Skin of body (tissue), 2 donors: ENCODE results near the gene KIAA0825. TPM values are rescaled to one million over a fixed set of nuclear protein-coding genes. Genes with fewer than 3 reads are reported as not detected.
"Not testable (repeated sequence)": the region's sequence is repeated elsewhere in the genome, so short reads cannot be mapped to it uniquely, and the experiment has no call there.

Source experiments
- DNase-seq: peaks from one replicate; lab custom pipeline; 2025; lab: John Stamatoyannopoulos, UW
- total RNA-seq: library from RNA; depleted of rRNA; stranded (reverse); fragments of >200 nt; gene quantifications from one replicate; pipeline ENCODE4 v1.2.3, GENCODE V29; 2014

KIAA0825 gene
- total RNA-seq, 1 donor from 2014 or later: 13.4 TPM

DNA sequence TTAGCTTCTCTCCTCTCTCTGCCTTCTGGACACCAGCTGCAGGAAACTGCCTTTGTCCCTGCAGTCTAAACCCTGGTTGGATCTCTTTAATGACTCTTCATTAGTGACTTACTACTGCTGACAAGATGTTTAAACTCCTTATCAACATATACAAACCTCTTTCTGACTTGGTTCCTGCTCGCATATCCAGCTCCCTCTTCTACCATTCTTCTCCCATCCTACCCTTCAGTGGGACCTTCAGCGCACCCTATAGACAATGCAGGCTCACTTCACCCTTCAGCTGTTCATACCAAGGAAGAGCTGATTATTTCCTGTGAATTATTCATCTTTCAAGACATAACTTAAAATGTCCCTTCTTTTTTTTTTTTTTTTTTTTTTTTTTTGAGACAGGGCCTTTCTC lies 436.5 kb downstream of the KIAA0825 start:
- no peak for DNase-seq

DNA sequence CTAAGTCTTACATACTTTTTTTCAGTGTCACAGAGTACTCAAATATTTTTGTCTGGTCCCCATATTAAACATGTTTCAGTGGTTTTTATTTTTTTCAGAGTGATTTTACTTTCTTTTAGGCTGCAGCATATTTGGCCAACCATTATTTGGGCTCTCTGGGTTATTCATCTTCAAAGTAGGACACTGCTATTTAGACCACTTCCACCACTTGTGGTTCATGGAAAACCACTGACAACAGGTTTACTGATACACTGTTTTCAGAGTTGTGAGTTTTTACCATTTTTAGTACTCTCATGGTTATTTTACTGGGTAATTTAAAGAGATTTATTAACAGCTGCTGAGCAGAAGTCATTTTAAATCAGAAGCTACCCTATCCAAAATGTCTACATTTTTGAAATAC lies 437.6 kb downstream of the KIAA0825 start:
- DNase-seq: no peak

DNA sequence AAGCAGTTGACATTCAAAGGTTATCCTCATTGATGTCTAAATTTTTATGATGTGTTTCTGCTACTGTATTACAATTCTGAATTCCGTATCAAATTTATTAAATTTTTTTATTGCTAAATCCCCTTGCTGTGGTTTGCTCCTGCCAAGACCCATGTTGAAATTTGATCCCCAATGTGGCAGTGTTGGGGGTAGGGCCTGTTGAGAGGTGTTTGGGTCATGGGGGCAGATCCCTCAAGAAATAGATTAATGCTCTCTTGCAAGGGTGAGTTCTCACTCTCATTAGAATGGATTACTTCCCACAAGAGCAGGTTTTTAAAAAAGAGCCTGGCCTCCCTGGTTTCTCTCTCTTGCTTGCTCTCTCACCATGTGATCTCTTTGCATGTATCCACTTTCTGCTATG lies 442.5 kb downstream of the KIAA0825 start:
- no peak for DNase-seq

DNA sequence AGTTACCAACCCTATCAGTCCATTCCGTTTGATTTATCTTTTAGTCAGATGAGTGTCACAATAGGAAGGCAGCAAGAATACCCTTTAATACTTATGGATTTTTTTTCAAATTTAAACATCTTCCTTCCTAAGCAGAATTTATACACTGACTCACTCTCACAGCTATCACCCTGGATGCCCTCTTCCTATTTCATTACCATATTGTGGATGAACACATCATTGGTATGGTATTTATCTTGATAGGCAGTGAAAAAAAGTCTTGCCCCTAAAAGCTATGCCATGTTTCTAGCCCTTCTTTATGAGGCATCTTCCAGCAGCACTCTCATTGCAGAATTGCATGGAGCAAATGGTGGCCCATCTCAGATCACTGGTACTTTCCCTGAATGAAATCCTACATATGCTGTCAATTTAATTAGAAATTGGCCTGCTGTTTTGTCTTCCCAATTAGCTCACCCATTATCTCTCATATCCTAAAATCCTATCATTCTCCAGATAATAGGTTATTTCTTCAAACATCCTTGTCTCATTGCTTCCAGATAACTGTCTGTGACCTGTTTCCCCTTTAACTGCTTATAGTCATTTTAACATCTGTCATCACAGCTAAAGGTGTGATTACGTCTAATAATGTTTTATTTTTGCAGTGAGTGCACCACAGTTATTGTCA lies 443.5 kb downstream of the KIAA0825 start:
- DNase-seq: no peak

DNA sequence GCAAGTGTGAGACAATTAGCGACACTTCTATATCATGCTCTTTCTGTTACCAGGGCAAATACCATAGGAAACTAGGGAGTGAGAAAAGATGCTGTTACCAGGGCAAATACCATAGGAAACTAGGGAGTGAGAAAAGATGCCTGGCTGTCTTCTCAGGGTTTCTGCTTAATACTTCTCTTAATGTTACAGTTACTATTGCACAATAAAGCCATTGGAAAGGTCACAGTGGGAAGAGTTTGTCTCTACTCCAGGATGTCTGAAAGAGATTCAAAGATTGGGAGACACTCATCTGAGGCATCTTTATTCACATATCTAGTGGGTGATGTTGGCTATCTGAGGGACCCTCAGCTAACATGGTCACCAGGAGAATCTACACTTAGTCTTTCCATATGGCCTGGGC lies 445.3 kb downstream of the KIAA0825 start:
- DNase-seq: no peak

DNA sequence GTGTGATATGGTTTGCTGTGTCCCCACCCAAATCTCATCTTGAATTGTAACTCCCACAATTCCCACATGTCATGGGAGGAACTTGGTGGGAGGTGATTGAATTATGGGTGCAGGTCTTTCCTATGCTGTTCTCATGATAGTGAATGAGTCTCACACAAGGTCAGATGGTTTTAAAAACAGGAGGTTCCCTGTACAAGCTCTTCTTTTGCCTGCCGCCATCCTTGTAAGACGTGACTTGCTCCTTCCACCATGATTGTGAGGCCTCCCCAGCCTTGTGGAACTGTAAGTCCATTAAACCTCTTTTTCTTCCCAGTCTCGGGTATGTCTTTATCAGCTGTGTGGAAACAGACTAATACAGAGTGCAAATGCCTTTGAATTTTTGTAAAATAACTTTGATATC lies 447.3 kb downstream of the KIAA0825 start:
- not testable (repeated sequence) for DNase-seq

DNA sequence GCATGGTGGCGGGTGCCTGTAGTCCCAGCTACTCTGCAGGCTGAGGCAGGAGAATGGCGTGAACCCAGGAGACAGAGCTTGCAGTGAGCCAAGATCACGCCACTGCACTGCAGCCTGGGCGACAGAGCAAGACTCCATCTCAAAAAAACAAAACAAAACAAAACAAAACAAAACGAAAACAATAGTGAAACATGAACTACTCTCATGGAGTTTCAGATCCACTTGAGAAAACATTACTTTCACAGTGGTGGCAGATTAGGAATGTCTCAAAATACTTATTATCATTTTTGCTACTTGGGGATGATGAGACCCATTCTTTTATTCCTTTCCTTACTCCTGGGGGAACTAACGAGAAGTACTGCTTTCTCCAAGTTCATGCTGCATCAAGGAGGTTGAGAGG lies 448.2 kb downstream of the KIAA0825 start:
- not testable (repeated sequence) for DNase-seq

DNA sequence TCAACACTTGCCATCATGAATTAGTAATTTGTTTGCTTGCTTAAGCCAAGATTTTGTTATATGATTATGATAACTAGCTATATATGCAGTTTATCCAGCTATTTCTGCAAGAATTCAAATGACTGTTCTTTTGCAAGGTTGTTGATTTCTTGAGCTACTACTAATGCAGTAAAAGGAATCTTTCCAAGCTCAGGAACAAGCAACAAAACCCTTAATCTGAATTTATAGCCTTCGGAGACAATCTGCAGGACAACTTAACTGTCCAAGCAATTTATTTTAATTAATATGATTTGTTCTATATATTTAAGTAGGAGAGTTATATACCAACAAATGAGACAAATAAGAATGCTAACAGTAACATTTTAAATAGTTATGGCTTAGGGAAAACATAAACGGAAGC lies 450.3 kb downstream of the KIAA0825 start:
- no peak for DNase-seq

DNA sequence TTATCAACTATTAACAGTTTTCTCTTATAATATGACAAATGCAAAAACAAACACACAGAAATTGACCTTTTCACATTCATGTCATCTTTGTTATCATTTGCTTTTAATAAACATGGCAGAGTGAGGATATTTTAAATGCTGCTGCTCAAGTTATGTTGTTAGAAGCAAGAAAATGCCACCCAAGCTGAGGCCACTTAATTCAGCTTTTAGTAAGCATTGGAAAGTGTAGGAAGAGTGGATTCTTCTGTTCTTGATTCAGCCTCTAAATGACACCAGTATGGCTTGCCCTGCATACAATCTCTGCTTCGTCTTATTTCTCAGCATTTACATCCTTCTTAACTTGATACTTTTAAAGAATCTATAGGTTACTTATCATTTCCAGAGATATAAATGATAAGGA lies 456.6 kb downstream of the KIAA0825 start:
- no peak for DNase-seq

DNA sequence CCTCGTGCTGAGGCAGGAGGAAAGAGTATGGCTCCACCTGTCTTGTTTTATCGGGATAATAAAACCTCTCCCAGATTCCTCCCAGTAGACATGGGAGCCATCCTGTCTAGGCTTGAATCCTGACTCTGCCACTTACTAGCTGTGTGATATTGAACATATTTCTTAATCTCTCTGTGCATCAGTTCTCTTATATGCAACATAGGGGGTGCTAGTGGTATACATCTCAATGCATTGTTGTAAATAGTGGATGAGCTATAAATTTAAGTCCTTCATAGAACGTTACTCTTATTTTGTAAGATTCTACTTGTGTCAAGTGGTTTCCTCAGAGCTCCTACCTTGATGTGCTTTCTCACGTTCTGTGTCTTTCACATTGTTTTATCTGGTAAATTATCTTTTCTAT lies 459.3 kb downstream of the KIAA0825 start:
- DNase-seq: no peak

DNA sequence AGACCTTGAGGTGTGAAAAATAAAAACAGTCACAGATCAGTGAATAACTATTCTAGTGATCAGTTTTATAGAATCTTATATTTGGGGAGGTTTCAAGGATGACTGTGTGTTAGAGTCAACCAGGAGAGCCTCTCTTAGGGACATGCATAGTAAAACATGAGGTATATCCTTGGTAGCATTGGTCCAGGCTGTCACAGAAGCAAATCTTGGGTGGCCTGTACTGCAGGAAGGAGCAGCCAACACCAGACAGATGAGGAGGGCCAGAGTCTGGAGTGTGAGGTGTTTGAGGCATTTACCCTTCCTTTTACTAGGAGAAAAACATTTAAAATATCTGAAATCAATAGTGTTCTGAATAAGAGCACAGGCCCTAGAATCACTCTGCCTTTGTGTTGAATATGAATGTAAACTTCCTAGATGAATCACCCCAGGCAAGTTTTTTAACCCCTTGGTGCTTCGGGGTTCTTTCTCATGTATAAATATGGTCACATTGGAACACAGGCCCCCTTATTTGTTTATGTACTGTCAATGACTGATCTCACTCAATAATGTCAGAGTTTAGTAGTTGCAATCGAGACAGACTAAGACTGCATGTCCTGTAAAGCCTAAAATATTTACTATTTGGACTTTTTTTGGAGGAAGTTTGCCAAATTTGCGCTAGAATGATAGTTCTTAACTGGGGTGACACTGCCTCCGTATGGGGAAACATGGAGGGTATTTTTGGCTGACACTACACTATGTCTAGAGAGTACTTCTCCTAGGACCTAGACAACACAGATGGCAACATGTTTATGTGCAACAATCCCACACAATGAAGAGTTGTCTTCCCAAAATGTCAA lies 460.5 kb downstream of the KIAA0825 start:
- DNase-seq: no peak

DNA sequence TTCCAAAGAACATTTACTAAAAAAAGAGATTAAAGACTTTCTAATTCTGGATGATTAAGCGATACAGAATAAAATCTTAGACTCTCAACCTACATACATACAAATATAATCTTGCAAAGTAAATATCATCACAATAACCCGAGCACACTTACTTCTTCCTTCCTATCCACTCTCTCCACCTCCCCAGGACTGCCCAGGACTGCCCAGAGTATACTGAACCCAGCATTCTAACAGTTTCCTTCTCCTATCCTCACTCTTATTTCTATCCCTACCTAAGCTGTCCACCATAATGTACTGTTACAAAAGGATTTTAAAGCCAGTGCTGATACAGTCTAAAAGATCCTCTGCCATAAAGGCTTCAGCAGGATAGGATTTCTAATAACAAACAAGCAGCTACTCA lies 463.7 kb downstream of the KIAA0825 start:
- no peak for DNase-seq

DNA sequence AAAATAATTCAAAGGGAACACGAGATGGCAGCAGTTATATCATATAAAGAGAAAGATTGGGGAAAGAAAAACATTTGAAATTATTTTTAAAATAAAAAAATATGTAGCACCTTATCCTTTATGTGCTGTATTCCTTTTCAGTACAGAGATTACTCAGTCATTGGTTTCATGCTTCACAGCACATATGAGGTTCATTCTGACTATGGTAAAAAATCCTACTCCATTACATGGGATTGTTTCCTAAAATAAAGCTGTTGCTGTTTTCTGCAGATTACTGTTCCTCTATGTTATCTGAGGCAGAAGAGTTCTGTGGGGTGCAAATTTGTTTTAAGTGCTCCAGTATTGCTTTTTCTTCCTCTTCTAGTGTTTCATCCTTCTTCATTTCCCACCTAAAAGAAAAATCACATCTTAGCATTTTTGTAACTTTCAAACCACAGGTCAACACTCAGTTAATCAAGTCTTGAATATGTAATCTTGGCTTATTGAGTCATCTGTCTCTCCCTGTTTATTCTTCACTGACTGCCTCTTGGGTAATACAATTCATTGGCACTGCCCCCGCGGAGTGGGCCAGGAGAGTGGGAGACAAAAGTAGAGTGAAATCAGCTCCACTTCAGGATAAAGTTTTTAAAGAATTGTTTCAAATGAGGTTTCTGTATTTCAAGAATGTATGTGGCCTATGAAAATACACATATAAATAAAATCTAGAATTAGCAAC lies 464.5 kb downstream of the KIAA0825 start:
- no peak for DNase-seq

DNA sequence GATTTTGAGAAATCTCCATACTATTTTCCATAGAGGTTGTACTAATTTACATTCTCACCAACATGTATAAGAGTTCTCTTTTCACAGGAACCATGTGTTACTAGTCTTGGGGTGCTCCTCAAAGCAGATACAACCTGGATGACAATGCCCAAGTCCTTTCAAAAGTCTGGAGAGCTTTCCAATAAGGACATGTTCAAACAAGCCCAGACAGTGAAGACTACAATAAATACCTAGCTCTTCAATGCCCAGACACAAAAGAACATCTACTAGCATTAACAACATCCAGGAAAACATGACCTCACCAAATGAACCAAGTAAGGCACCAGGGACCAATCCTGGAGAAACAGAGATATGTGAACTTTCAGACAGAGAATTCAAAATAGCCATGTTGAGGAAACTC lies 474.8 kb downstream of the KIAA0825 start:
- DNase-seq: not testable (repeated sequence)

DNA sequence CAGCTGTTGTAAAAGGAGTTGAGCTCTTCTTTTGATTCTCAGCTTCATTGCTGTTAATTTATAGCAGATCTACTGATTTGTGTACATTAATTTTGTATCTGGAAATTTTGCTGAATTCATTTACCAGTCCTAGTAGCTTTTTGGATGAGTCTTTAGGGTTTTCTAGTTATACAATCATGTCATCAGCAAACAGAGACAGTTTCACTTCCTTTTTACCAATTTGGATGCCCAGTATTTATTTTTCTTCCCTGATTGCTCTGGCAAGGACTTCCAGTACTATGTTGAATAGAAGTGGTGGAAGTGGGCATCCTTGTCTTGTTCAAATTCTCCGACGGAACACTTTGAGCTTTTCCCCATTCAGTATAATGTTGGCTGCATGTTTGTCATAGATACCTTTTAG lies 478.1 kb downstream of the KIAA0825 start:
- DNase-seq: no peak

DNA sequence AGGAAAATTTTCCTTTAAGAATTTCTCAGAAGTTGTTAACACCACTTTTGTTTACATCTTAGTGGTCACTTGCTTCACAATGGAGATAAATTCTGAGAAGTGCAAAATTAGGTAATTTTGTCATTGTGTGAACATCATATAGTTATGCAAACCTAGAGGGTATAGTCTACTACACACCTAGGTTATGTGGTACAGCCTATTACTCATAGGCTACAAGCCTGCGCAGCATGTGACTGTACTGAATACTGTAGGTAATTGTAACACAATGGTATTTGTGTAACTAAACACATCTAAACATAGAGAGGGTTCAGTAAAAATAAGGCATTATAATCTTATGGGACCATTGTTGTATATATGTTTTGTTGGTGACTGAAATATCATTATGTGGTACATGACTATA lies 488.3 kb downstream of the KIAA0825 start:
- no peak for DNase-seq

DNA sequence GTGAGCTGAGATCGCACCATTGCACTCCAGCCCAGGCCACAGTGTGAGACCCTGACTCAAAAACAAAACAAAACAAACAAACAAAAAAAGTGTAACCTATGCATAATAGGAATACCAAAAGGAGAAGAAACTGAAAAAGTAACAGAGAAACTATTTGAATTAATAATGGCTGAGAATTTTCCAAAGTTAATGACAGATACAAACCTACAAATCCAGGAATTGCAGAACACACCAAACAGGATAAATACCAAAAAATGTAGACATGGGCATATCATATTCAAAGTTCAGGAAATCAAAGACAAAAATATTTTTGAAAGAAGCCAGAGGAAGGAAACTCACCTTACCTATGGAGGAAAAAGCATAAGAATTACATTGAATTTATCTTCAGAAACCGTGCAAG lies 493.3 kb downstream of the KIAA0825 start:
- no peak for DNase-seq

DNA sequence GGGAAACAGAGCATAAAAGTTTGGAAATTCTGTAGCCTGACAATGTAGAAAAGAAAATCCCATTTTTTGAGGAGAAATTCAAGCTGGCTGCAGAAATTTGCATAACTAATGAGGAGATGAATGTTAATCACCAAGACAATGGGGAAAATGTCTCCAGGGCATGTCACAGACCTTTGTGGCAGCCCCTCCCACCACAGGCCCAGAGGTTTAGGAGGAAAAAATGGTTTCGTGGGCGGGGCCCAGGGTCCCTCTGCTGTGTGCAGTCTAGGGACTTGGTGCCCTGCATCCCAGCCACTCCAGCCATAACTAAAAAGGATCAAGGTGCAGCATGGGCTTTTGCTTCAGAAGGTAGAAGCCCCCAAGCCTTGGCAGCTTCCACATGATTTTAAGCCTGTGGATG lies 502.1 kb downstream of the KIAA0825 start:
- DNase-seq: not testable (repeated sequence)

DNA sequence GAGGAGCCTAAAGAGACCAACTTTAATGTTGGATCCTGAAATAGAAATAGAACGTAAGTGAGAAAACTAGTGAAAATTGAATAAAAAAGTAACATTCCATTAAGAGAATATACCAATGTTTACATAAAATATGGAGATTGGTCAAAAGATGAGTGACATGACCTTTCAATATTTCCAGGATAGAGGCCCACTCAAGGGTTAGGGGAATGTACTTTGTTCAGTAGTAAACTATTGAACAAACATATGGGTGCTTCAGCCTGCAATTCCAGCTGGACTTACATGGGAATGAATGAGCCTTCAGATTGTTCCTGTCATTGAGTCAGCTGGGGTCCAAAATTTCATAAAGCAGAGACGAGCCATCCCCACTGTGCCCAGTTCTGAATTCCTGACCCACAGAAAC lies 505.3 kb downstream of the KIAA0825 start:
- no peak for DNase-seq

DNA sequence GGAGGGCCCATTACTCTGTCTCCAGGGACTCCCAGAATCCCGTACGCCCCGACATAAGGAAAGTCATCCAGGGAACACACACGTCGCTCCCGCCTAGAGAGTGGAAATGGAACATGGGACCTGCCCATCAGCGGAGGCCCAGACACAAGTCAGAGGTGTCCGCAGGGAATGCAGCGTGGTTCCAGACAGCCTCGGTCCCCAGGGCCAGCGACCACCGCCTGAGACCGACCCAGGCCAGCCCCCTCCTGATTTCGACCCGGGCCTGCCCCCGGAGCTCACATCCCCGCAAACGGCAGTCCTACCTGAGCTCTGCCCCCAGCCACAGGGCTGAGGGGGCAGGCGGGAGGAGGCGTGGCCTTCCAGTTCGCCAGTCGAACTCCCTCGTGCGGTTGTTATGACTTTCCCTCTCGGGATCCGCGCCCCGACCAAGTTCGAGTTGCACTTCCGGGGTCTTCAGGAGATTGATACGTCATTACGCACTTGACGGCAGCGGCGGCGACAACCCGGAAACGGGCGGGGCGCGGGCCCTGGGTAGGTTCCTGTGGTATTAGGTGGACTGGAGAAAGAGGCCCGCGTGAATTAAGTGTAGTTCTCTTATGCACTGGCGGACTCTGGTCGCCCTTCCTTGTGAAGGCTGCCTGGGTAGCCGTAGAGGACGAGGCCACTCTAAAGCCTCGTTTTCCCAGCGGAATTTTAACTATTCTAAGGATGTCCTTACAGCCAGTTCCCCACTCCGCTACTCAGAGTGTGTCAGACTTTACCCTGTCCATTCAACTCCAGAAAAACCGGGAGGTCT lies 507.0 kb downstream of the KIAA0825 start:
- DNase-seq: peak; percentile 87

DNA sequence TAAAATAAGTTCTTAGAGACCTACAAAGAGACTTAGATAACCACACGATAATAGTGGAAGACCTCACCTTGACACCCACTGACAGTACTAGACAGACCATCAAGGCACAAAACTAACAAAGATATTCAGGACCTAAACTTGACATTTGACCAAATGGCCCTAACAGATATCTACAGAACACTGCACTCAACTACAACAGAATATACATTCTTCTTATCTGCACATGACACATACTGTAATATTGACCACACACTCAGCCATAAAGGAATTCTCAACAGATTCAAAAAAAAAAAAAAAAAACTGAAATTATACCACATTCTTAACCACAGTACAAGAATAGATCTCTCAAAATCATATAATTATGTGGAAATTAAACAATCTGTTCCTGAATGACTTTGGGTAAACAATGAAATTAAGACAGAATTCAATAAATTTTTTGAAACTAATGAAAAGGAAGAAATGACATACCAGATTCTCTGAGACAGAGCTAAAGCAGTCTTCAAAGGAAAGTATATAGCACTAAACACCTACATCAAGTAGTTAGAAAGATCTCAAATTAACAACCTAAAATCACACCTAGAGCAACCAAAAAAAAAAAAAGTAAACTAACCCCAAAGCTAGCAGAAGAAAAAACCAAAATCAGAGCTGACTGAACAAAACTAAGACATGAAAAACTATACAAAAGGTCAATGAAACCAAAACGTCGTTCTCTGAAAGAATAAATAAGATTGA lies 514.7 kb downstream of the KIAA0825 start:
- DNase-seq: no peak
